ENCODE measurements around the gene RANBP3. TPM values are rescaled to one million over a fixed set of nuclear protein-coding genes. Genes with fewer than 3 reads are reported as not detected.
"Not testable (repeated sequence)": the region's sequence is repeated elsewhere in the genome, so short reads cannot be mapped to it uniquely, and the experiment has no call there.

The RANBP3 gene, protein sequence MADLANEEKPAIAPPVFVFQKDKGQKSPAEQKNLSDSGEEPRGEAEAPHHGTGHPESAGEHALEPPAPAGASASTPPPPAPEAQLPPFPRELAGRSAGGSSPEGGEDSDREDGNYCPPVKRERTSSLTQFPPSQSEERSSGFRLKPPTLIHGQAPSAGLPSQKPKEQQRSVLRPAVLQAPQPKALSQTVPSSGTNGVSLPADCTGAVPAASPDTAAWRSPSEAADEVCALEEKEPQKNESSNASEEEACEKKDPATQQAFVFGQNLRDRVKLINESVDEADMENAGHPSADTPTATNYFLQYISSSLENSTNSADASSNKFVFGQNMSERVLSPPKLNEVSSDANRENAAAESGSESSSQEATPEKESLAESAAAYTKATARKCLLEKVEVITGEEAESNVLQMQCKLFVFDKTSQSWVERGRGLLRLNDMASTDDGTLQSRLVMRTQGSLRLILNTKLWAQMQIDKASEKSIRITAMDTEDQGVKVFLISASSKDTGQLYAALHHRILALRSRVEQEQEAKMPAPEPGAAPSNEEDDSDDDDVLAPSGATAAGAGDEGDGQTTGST
- total RNA-seq (10 to 100 TPM; 76.8 to 86.9 TPM), total RNA-seq (60.4 to 81.6 reads per million in 2 donors)

DNA sequence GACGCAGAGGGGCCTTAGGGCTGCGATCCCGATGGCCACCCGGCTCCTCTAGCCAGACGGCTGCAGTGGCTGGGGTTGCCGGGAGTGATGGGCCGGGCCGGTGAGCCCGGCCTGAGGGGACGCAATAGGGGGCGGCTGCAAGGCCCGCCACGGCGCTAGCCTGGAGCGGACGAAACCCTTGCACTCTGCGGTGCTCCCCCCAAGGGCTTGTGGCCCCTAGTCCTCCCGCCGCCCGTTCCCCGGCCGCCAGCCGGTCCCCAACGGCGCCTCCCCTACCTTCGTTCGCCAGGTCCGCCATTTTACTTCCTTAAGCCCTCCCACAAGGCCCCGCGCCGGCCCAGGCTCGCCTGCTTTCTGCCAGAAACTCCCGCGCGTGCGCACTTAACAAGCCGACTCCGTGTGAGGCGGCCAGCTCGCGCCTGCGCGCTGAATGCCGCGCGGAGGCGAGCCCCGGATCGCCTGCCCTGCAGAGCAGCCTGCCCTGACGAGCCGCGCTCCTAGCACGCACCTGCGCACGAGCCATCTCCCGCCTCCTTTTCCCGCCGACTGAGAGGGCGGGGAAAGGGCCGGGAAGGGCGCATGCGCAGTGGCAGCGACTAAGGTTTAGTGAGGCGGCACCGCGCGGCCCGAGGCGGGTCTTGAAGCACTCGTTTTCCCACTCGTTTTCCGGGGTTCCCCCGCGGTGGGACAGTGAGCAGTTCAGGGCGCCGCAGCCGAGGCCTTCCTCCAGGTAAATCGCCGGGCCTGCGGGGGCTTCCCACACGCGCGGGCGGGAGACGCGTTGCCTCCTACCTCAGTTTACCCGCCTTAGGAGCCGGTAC, at the start of gene RANBP3:
RANBP3 (minus strand) TSS at position 356 of the 821 bp plus-strand sequence; CDS start at position 298, 58 bp downstream.
- peak; percentile 91 for ATAC-seq
- Mint-ChIP-seq H3K36me3 (ENCODE audit: low read depth) (peaks cover 8% of the 10 kb centered on the region), H3K4me1 (peaks cover 42% of the 10 kb centered on the region), H3K4me3 (peak within 1 kb of the TSS; percentile 98), H3K27ac (peak within 1 kb of the TSS; percentile 95), H3K27me3 (no peaks in the 10 kb centered on the region)
- peak; percentile 98 to 100 (median 99) for DNase-seq
- H3K9me3 ChIP-seq (ENCODE audit: control insufficient read depth, low read length, poor library complexity, severe bottlenecking) = no peaks in the 10 kb centered on the region

DNA sequence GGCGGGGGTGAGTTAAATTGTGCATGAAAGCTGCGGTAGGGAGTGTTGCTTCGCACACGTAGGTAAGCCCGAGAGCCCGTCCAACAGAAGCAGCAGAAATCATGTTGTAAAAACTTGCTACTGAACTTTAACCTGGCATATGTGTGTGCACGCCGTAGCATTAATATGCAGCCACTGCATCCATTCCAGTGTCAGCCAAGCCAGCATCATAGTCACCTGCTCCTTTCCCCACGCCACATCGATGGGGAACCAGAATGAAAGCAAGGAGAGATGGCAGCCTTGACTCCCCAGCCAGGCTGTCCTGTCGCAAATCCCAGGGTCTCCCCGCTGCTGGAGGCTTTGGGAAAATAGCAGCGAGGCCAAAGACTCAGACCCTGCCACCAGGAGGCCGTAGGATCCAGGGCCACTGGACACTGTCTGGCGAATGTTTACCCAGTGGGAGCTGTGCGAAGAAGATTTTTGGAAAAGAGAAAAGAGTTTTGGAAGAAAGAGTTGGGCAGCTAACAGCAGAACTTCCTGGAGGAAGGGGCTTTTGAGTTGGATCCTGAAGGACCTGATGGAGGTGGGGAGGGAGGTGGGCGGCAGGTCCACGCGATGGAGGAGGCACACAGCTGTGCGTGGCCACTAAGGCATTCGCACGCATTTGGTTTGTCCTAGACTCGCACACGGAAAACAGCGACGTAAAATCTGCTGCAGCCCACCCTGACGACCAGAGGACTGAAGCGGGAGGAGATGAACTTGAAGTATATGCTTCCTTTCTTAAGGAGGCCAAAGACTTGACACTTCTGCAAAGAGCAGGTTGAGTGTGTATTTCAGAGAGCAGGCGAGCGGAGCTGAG, 48.7 kb upstream of the RANBP3 start:
- no peak overlapping the region for H3K27ac Mint-ChIP-seq
- no peaks in the 10 kb centered on the region for H3K9me3 ChIP-seq (ENCODE audit: control insufficient read depth, low read length, poor library complexity, severe bottlenecking)
- DNase-seq (no peak), ATAC-seq (no peak)
- H3K4me1 Mint-ChIP-seq = peaks cover 7% of the 10 kb centered on the region
- H3K4me3 Mint-ChIP-seq = no peak overlapping the region
- H3K27me3 Mint-ChIP-seq = peaks cover 5% of the 10 kb centered on the region
- H3K36me3 Mint-ChIP-seq (ENCODE audit: low read depth) = peaks cover 5% of the 10 kb centered on the region

DNA sequence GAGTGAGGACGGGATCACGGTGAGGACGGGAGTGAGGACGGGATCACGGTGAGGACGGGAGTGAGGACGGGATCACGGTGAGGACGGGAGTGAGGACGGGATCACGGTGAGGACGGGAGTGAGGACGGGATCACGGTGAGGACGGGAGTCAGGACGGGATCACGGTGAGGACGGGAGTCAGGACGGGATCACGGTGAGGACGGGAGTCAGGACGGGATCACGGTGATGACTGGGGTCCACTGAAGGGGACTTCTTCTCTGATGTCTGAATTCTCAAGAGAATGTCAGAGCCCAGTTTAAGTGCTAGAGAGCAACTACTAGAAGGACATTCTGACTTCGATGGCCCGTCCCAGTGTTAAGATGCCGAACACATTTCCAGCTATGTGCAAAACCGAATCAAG, 46.8 kb upstream of the RANBP3 start:
- not testable (repeated sequence) for H3K36me3 Mint-ChIP-seq (ENCODE audit: low read depth); ATAC-seq; H3K27ac Mint-ChIP-seq; H3K4me1 Mint-ChIP-seq; DNase-seq; H3K9me3 ChIP-seq (ENCODE audit: control insufficient read depth, low read length, poor library complexity, severe bottlenecking); H3K4me3 Mint-ChIP-seq
- peaks cover 11% of the 10 kb centered on the region for H3K27me3 Mint-ChIP-seq

DNA sequence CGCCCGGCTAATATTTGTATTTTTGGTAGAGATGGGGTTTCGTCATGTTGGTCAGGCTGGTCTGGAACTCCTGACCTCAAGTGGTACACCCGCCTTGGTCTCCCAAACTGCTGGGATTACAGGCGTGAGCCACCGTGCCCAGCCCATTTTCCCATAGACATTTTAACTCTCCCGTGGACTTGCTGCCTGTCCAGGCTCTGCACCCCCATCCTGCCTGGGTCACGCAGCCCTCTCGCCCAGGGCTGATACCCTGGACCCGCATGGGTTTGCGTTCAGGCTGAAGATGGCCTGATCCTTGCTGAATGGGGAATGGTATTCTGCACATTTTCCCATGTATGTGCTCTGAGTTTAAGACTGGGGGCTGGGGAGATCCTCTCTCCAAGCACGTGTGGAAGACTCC, 46.0 kb upstream of the RANBP3 start:
- ATAC-seq (no peak), DNase-seq (no peak)
- Mint-ChIP-seq H3K27me3 (peaks cover 11% of the 10 kb centered on the region), H3K4me3 (no peak overlapping the region), H3K27ac (no peak overlapping the region), H3K4me1 (peaks cover 6% of the 10 kb centered on the region), H3K36me3 (ENCODE audit: low read depth) (peaks cover 7% of the 10 kb centered on the region)
- no peaks in the 10 kb centered on the region for H3K9me3 ChIP-seq (ENCODE audit: control insufficient read depth, low read length, poor library complexity, severe bottlenecking)

DNA sequence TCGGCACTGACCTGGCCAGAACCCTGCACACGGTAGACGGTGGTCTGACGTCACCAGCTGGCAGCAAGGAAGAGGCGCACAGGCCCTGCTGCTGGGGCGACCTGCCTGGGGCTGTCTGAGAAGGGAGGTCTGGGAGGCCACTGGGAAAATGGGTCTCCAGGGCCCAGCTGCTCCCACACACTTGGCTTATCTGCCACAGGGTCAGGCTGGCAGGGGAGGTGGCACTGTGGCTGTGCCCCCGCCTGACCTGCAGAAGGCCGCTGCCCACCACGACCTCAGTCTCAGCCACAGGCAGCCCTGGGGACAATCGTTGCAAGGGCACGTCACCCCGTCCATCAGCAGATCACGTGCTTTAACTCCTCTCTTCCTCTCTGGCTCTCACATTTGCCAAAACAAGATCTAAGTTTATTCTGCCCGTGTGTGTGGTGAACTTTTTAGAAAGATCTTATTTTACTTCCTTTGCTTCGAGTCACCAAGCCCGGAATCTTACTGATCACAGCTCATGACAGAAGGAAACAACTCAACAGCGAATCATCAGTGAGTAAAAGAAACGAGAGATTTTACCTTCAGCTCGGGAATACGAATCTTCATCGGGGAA, 45.2 kb upstream of the RANBP3 start:
- no peak overlapping the region for H3K27ac Mint-ChIP-seq
- DNase-seq = no peak
- ATAC-seq = no peak
- peaks cover 6% of the 10 kb centered on the region for H3K4me1 Mint-ChIP-seq
- no peak overlapping the region for H3K4me3 Mint-ChIP-seq
- H3K9me3 ChIP-seq (ENCODE audit: control insufficient read depth, low read length, poor library complexity, severe bottlenecking) = no peaks in the 10 kb centered on the region
- peaks cover 11% of the 10 kb centered on the region for H3K27me3 Mint-ChIP-seq
- peaks cover 7% of the 10 kb centered on the region for H3K36me3 Mint-ChIP-seq (ENCODE audit: low read depth)

DNA sequence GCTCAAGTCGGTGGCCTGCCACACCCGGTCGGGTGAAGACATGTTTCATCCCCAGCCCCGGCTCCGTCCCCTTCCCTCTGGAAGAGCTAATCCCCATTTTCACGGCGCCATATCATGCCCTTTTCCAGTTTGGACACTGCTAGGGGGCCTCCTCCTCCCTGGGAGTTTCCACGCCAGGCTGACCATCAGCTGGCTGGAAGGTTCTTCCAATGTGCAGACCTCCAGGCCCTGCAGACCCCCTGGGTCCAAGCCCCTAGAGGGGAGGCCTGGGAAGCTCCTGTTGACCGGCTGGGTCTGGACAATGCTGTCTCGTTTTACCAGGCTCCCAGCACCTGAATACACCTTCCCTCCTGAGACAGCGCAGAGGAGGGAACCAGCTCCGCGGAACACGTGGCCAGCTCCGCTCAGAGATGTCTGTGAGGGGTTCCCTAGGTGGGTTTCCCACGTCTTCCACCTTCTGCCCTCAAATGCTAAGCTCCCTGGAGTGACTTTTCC, 44.7 kb upstream of the RANBP3 start:
- H3K4me1 Mint-ChIP-seq = peaks cover 6% of the 10 kb centered on the region
- ATAC-seq (peak; percentile 8), DNase-seq (no peak)
- no peak overlapping the region for H3K27ac Mint-ChIP-seq
- peaks cover 11% of the 10 kb centered on the region for H3K27me3 Mint-ChIP-seq
- H3K4me3 Mint-ChIP-seq = no peak overlapping the region
- peaks cover 7% of the 10 kb centered on the region for H3K36me3 Mint-ChIP-seq (ENCODE audit: low read depth)
- H3K9me3 ChIP-seq (ENCODE audit: control insufficient read depth, low read length, poor library complexity, severe bottlenecking) = no peaks in the 10 kb centered on the region

DNA sequence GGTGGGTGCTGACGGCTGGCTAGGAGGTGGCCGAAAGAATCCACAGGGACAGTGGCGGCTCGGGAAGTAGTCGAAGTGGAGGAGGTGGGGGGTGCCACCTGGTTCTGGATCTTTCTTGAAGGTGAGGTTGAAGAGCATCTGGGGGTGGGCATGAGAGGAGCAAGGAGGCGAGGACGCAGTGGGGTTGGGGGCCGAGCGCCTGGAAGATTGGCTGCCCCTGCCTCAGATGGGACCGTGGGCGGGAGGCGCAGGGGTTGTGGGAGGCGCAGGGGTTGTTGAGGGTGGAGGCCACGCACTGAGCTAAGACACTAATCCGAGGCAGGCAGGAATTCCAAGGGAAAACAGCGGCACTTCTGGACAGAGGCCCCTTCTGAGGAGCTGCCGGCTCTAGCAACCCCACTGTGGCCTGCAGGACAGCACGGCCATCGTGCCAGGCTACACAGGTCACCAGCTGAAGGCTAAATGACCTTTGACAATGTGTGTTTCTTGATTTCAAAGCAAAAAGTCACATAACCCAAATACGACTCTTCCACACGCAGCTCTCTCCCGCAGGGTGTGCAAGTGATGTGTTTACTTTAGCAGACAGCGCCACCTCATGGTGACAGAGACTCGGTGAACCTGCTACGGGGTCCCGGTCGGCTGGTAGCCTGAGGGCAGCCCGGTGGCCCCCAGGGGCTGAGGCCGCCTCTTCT, 44.1 kb upstream of the RANBP3 start:
- H3K9me3 ChIP-seq (ENCODE audit: control insufficient read depth, low read length, poor library complexity, severe bottlenecking) = no peaks in the 10 kb centered on the region
- H3K36me3 Mint-ChIP-seq (ENCODE audit: low read depth) = peaks cover 7% of the 10 kb centered on the region
- peak; percentile 48 to 70 (median 49) for DNase-seq
- H3K27ac Mint-ChIP-seq = no peak overlapping the region
- ATAC-seq = peak; percentile 93
- H3K27me3 Mint-ChIP-seq = peaks cover 11% of the 10 kb centered on the region
- H3K4me1 Mint-ChIP-seq = peaks cover 6% of the 10 kb centered on the region
- no peak overlapping the region for H3K4me3 Mint-ChIP-seq

DNA sequence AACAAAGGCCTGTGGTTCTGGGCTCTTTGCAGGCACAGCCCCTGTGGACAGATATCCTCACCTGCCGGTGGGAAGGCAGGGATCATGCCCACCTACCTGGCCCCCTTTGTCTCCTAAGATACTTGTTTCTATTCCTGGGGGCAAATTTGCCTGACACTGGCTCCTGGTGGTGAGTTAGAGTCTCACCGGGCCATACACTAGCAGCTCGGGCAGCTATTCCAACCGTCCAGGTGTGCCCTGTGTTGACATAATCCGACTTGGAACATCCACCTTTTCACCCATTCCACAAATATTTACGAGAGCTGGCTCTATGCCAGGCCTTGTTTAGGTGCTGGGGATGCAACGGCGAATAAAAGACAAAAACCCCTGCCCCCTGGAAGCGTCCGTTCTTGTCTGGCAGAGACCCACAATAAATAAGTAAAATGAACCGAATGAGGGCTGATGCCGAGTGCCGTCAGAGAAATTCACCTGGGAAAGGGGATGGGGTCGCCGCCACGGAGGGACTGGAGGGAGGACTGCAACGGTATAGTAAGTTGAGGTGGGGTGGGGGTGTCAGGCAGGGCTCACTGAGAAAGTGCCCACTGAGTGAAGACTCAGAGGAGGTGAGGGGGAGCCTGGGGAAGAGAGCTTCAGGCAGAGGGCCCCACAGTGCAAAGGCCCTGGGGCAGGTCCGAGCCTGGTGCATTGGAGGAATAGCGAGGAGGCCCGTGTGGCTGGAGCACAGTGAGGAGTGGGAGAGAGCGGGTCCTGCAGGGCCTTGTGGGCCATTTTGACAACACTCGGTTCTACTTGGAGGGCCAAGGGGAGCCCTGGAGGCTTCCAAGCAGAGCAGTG, 43.2 kb upstream of the RANBP3 start:
- H3K27ac Mint-ChIP-seq = no peak overlapping the region
- H3K4me3 Mint-ChIP-seq = no peak overlapping the region
- peaks cover 3% of the 10 kb centered on the region for H3K36me3 Mint-ChIP-seq (ENCODE audit: low read depth)
- DNase-seq (no peak), ATAC-seq (no peak)
- H3K27me3 Mint-ChIP-seq = peaks cover 11% of the 10 kb centered on the region
- peaks cover 6% of the 10 kb centered on the region for H3K4me1 Mint-ChIP-seq
- H3K9me3 ChIP-seq (ENCODE audit: control insufficient read depth, low read length, poor library complexity, severe bottlenecking) = no peaks in the 10 kb centered on the region

DNA sequence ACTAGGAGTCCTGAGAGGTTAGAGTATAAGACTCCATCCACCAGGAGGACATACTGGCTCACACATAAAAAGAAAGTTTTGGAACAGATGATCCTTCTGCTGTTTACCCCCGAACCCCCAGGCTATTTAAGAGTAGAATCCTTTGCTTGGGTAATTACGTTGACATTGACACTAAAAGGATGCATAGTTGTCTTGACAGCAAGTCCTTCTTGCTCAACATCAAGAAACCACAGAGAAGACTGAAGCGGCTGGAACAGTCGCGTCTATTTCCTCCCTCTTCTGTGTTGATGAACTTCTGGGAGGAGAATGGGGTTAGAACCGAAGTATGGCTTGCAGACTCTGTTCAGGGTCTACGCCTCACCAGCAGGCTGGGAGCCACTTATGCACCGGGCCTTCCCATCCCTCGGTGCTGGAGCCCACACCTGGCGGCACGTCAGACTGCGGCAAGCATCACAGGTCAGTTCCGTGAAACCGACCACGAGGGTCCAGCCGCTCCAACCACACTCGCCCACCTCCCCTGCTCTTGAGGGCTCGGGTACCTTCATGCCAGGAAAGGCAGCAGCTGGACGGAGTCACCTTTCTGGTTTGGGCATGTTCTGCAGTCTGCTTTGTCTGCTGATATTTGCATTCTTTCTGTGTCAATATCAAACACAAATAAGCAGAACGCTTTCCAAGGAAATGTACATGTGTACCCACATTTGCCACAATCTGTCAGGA, 42.4 kb upstream of the RANBP3 start:
- DNase-seq = no peak
- peaks cover 3% of the 10 kb centered on the region for H3K36me3 Mint-ChIP-seq (ENCODE audit: low read depth)
- H3K4me3 Mint-ChIP-seq = no peak overlapping the region
- H3K27me3 Mint-ChIP-seq = peaks cover 11% of the 10 kb centered on the region
- H3K9me3 ChIP-seq (ENCODE audit: control insufficient read depth, low read length, poor library complexity, severe bottlenecking) = no peaks in the 10 kb centered on the region
- peaks cover 6% of the 10 kb centered on the region for H3K4me1 Mint-ChIP-seq
- no peak overlapping the region for H3K27ac Mint-ChIP-seq
- ATAC-seq = no peak

DNA sequence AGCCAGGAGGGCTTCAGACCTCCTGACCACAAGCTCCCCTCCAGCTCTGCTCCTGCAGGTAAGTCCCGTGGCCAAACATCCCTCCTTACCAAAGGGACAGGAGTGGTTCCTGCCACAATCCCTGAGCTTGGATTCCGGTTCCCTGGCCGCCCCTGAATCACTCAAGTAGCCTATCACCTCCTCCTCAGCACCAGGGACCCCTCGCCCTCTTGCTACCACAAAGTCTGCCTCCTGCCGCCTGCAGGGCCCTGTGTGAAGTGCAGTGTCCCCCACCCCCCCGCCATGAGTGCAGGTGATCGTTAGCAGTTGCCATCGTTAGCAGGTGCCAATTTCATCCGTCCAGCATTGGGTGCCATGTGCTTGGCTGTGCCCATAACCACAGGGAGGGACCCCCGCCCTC, 40.8 kb upstream of the RANBP3 start:
- Mint-ChIP-seq H3K27ac (peak overlapping the region; percentile 60), H3K4me1 (peaks cover 6% of the 10 kb centered on the region), H3K4me3 (no peak overlapping the region), H3K36me3 (ENCODE audit: low read depth) (peaks cover 2% of the 10 kb centered on the region), H3K27me3 (peaks cover 11% of the 10 kb centered on the region)
- ATAC-seq (no peak), DNase-seq (no peak)
- H3K9me3 ChIP-seq (ENCODE audit: control insufficient read depth, low read length, poor library complexity, severe bottlenecking) = no peaks in the 10 kb centered on the region

DNA sequence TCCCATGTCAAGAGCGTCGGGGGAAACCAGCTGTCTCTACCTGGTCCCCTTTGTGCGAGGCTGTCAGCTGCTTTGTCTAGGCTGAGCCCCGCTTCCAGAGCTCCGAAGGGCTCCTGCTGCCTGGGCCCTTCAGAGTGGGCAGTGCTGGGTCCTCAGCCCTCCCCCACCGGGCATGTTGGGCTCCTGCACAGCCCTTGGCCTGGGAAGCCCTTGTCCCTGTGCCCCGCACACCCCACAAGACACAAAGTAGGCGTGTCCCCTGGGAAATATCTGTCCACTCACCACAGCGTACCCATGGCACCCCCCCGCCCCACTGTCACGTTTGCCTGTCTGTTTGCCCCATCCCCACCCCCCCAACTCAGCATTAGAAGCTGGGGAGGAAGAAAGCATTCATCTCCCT, 39.6 kb upstream of the RANBP3 start:
- no peaks in the 10 kb centered on the region for H3K9me3 ChIP-seq (ENCODE audit: control insufficient read depth, low read length, poor library complexity, severe bottlenecking)
- peaks cover 6% of the 10 kb centered on the region for H3K4me1 Mint-ChIP-seq
- DNase-seq (no peak), ATAC-seq (no peak)
- H3K4me3 Mint-ChIP-seq = no peak overlapping the region
- H3K27me3 Mint-ChIP-seq = peaks cover 7% of the 10 kb centered on the region
- no peak overlapping the region for H3K27ac Mint-ChIP-seq
- H3K36me3 Mint-ChIP-seq (ENCODE audit: low read depth) = peaks cover 2% of the 10 kb centered on the region
